HEK293 (cell line): ENCODE measurements around the gene VDR.

Source experiments
- MYNN ChIP-seq: fragments of 450-650 bp; formaldehyde crosslinking; IDR thresholded peaks from 2 replicates; pipeline ENCODE4 v1.5.1; 2016; ENCODE audit warnings: missing biosample characterization, missing genetic modification characterization, borderline replicate concordance
- ZNF184 ChIP-seq: fragments of 450-650 bp; IDR thresholded peaks from 2 replicates; pipeline ENCODE4 v1.5.1; 2018; ENCODE audit warnings: missing biosample characterization, mild to moderate bottlenecking, missing genetic modification characterization
- ZNF19 ChIP-seq: fragments of 450-650 bp; formaldehyde crosslinking; IDR thresholded peaks from 2 replicates; pipeline ENCODE4; 2016; ENCODE audit warnings: missing biosample characterization, missing genetic modification characterization, low read depth
- ZNF791 ChIP-seq: fragments of 450-650 bp; formaldehyde crosslinking; IDR thresholded peaks from 2 replicates; pipeline ENCODE4 v1.5.1; 2016; ENCODE audit warnings: missing biosample characterization, missing genetic modification characterization
- TF ChIP-seq, protein P1 (sequence below): fragments of 450-650 bp; formaldehyde crosslinking; IDR thresholded peaks from 2 replicates; pipeline ENCODE4 v1.5.1; 2016; ENCODE audit warnings: missing biosample characterization, missing genetic modification characterization
- TF ChIP-seq, protein P2 (sequence below): fragments of 450-650 bp; formaldehyde crosslinking; IDR thresholded peaks from 2 replicates; pipeline ENCODE4 v1.5.1; 2016; ENCODE audit warnings: missing biosample characterization, missing genetic modification characterization, low read depth
- TF ChIP-seq, protein P3 (sequence below): fragments of 450-650 bp; formaldehyde crosslinking; IDR thresholded peaks from 2 replicates; pipeline ENCODE4 v1.5.1; 2016; ENCODE audit warnings: missing biosample characterization, missing genetic modification characterization
- TF ChIP-seq, protein P4 (sequence below): fragments of 450-650 bp; formaldehyde crosslinking; IDR thresholded peaks from 2 replicates; pipeline ENCODE4 v1.5.1; 2017; ENCODE audit warnings: missing biosample characterization, missing genetic modification characterization
- TF ChIP-seq, protein P5 (sequence below): fragments of 450-650 bp; formaldehyde crosslinking; optimal IDR thresholded peaks from 2 replicates; pipeline ENCODE3; 2016; ENCODE audit warnings: missing biosample characterization, mild to moderate bottlenecking, missing genetic modification characterization

DNA sequence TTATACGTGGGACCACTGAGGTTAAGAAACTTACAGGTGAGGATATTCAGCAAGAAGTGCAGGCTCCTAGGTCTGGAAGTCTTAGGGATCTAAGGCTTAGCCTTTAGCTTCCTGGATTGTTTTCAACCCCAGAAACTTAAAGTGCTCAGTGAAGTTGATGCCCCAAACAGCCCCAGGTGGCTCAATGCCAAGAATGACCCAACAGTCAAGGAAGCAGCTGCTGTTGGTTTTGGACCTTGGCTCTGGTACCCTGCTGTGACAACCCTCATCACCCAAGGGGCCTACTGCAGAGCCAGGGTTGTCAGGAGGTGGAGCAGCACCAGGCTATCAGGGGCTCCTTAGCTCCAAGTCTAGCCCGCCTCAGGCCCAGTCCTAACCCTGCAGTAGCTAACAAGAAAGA, 36.8 kb downstream of the VDR start:
- TF ChIP-seq, protein P1, sequence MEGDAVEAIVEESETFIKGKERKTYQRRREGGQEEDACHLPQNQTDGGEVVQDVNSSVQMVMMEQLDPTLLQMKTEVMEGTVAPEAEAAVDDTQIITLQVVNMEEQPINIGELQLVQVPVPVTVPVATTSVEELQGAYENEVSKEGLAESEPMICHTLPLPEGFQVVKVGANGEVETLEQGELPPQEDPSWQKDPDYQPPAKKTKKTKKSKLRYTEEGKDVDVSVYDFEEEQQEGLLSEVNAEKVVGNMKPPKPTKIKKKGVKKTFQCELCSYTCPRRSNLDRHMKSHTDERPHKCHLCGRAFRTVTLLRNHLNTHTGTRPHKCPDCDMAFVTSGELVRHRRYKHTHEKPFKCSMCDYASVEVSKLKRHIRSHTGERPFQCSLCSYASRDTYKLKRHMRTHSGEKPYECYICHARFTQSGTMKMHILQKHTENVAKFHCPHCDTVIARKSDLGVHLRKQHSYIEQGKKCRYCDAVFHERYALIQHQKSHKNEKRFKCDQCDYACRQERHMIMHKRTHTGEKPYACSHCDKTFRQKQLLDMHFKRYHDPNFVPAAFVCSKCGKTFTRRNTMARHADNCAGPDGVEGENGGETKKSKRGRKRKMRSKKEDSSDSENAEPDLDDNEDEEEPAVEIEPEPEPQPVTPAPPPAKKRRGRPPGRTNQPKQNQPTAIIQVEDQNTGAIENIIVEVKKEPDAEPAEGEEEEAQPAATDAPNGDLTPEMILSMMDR (tag by site-specific recombination): no peak
- TF ChIP-seq, protein P2, sequence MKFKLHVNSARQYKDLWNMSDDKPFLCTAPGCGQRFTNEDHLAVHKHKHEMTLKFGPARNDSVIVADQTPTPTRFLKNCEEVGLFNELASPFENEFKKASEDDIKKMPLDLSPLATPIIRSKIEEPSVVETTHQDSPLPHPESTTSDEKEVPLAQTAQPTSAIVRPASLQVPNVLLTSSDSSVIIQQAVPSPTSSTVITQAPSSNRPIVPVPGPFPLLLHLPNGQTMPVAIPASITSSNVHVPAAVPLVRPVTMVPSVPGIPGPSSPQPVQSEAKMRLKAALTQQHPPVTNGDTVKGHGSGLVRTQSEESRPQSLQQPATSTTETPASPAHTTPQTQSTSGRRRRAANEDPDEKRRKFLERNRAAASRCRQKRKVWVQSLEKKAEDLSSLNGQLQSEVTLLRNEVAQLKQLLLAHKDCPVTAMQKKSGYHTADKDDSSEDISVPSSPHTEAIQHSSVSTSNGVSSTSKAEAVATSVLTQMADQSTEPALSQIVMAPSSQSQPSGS (tag by site-specific recombination): no peak
- TF ChIP-seq ZNF19 (tag by site-specific recombination) (no peak), ZNF184 (tag by site-specific recombination) (no peak), MYNN (tag by site-specific recombination) (no peak), ZNF791 (tag by site-specific recombination) (no peak)
- TF ChIP-seq, protein P3, sequence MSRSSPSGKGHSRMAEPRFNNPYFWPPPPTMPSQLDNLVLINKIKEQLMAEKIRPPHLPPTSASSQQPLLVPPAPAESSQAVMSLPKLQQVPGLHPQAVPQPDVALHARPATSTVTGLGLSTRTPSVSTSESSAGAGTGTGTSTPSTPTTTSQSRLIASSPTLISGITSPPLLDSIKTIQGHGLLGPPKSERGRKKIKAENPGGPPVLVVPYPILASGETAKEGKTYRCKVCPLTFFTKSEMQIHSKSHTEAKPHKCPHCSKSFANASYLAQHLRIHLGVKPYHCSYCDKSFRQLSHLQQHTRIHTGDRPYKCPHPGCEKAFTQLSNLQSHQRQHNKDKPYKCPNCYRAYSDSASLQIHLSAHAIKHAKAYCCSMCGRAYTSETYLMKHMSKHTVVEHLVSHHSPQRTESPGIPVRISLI (tag by site-specific recombination): no peak
- TF ChIP-seq, protein P4, sequence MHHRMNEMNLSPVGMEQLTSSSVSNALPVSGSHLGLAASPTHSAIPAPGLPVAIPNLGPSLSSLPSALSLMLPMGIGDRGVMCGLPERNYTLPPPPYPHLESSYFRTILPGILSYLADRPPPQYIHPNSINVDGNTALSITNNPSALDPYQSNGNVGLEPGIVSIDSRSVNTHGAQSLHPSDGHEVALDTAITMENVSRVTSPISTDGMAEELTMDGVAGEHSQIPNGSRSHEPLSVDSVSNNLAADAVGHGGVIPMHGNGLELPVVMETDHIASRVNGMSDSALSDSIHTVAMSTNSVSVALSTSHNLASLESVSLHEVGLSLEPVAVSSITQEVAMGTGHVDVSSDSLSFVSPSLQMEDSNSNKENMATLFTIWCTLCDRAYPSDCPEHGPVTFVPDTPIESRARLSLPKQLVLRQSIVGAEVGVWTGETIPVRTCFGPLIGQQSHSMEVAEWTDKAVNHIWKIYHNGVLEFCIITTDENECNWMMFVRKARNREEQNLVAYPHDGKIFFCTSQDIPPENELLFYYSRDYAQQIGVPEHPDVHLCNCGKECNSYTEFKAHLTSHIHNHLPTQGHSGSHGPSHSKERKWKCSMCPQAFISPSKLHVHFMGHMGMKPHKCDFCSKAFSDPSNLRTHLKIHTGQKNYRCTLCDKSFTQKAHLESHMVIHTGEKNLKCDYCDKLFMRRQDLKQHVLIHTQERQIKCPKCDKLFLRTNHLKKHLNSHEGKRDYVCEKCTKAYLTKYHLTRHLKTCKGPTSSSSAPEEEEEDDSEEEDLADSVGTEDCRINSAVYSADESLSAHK (tag by site-specific recombination): no peak
- TF ChIP-seq, protein P5, sequence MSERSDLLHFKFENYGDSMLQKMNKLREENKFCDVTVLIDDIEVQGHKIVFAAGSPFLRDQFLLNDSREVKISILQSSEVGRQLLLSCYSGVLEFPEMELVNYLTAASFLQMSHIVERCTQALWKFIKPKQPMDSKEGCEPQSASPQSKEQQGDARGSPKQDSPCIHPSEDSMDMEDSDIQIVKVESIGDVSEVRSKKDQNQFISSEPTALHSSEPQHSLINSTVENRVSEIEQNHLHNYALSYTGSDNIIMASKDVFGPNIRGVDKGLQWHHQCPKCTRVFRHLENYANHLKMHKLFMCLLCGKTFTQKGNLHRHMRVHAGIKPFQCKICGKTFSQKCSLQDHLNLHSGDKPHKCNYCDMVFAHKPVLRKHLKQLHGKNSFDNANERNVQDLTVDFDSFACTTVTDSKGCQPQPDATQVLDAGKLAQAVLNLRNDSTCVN (tag by site-specific recombination): no peak
